ENCODE data around the gene HMCES.
"Not testable (repeated sequence)": the region's sequence is repeated elsewhere in the genome, so short reads cannot be mapped to it uniquely, and the experiment has no call there.

HMCES gene

DNA sequence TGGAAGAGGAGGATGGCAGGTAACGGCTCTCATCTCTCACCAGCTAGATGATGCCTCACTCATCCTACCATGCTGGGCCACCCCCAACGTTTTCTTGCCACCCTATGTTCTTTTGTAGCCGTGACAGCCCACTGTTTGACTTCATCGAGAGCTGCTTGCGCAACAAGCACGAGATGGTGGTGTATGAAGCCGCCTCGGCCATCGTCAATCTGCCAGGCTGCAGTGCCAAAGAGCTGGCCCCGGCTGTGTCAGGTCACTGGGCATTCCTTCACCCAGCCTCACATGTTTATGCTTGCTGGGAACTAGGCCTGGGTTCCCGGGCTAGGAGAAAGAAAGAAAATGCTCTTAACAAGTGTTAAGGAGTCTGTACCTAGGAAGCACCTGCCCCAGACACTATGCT lies 21.1 kb upstream of the HMCES start:
- ATAC-seq (no peak), DNase-seq (no peak)

DNA sequence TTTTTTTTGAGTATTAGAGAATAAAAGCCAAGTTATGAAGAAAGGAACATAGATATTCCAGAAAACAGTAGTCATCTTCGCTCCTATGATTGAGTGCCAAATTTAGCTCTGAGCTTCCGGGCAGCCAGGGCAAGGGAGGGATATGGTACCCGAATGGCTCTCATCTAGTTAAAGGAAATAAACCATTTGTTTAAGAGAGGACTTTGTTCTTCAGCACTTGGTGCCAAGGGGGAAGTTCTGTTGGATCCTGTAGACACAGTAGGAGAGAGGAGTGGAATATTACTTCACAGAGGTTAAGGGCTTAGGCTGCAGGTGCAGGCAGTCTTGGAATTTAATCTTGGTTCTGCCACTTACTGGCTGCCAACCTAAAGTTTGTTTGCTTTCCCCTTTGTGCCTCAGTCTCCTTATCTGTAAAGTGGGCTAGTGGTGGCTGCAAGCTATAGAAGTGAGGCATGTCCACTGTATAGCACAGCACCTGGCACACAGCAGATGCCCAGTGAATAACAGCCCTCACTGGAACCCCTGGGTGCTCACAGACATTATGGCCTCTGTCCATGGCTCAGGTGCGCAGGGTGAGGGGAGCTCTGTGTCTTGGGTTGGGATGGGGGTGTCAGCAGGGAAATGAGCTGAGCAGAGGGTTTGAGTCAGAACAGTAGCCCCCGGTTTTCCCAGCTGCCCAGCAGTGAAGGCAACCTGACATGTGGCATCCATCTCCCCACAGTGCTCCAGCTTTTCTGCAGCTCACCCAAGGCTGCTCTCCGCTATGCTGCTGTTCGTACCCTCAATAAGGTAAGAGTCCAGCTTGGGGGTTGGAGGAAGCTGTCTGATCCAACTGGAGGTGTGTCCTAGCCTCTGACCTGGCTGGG lies 18.8 kb upstream of the HMCES start:
- no peak for DNase-seq
- ATAC-seq: no peak

- ATAC-seq (no peak), DNase-seq (no peak)
Measured at GRCh38 chr3:129260606-129261005, 18.1 kb upstream of the HMCES start.

GRCh38 chr3:129261894-129262293 lies 16.8 kb upstream of the HMCES start:
- no peak for ATAC-seq
- DNase-seq: no peak

DNA sequence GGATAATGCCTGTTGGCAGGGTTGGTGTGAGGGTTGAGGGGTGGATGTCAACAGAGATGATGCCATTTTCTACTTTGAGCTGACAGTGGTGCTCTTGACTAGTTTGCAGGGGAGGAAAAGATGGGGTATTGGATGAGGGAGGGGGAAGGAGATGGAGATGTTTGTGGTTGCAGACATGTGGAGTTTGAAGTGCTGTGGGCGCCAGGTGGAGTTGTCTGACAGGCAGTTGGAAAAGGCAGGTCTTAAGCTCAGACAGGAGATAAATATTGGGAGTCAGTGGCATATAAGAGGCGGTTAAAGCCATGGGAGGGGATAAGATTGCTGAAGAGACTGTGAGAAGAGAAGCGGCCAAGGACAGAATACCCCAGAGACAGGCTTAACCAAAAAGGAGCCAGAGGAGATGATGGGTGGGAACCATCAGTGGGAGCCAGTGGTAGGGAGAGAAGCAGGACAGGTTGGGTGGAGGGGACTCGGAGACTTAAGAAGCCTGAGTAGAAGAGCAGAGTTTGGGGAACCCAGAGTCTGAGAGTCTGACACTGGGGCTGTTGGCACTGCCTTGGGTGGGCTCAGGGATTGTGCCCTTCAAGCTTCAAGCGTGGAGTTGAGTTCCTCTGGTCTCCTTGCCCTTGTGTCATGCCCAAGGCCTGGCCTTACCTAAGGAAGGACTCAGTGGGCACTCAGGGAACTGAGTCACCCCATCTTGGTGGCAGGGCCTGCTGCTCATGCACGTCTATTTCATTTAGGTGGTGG lies 15.3 kb upstream of the HMCES start:
- DNase-seq (no peak), ATAC-seq (no peak)

DNA sequence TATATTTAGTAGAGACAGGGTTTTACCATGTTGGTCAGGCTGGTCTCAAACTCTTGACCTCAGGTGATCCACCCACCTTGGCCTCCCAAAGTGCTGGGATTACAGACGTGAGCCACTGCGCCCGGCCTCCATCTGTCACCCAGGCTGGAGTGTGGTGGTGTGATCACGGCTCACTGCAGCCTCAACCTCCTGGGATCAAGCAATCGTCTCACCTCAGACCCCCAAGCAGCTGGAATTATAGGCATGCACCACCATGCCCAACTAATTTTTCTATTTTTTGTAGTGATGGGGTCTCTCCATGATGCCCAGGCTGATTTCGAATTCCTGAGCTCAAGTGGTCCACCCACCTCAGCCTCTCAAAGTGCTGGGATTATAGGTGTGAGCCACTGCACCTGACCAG lies 13.7 kb upstream of the HMCES start:
- not testable (repeated sequence) for ATAC-seq, DNase-seq

DNA sequence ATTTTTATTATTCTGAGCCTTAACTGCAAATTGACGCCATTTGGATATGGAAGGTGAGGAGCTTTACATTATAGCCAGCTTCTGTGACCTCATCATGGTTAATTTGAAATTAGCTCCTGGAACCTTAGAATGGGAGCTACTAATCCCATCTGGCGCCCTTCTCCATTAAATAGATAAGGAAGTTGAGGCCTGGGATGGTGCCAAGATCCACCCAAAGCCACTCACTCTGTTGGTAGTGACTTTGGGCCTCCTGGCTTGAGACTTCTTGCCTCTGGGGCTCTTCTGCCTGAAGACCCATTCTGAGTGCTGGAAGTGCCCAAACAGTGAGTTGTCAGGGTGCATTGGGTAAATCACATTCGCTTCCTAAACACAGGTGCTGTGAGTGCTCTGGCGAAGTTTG lies 12.0 kb upstream of the HMCES start:
- DNase-seq (no peak), ATAC-seq (no peak)

- ATAC-seq (no peak), DNase-seq (no peak)
Measured at GRCh38 chr3:129268396-129268795, 10.3 kb upstream of the HMCES start.

DNA sequence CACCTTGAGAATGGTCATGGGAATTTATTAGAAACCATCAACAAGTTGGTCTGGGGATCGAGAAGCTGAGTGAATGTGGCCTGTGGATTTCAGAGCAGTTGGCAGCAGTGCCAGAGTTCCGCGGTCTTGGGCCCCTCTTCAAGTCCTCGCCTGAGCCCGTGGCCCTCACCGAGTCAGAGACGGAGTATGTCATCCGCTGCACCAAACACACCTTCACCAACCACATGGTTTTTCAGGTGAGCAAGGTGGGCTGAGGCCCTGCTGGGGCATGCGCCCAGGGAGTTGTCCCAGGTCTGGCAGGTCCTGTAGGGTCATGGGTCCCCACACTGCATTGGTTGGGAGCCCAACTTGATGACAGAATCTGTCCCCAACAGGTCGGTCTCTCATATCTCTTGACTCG lies 7.0 kb upstream of the HMCES start:
- ATAC-seq (no peak), DNase-seq (no peak)

- DNase-seq: peak; percentile 41
- peak; percentile 33 for ATAC-seq
Measured at GRCh38 chr3:129276385-129276784, 2.3 kb upstream of the HMCES start.

DNA sequence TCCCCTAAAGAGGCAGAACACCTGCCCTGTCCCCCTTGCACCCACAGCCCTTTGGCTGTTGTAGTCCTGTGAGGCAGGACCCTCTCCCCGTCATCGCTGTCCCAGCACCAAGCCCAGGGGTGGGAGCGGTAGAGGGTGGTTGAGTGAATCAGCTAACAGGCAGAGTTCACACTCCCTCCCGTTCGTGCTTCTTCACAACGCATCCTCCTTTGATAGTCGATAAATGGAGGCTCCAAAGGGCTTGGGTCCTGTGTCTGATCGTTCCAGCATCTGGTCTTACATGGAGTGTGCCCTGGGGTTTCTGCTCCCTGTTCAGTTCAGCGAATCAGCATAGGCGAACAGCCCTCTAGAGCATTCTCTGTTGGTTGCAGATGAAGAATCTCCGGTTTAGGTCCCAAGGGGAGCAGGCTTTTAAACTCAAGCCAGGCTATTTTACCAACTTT lies 820 bp upstream of the HMCES start:
- DNase-seq (peak; percentile 16), ATAC-seq (no peak)

- peak; percentile 72 for DNase-seq
- ATAC-seq: peak; percentile 43
Measured at GRCh38 chr3:129278966-129279906, 566 bp downstream of the HMCES start.

DNA sequence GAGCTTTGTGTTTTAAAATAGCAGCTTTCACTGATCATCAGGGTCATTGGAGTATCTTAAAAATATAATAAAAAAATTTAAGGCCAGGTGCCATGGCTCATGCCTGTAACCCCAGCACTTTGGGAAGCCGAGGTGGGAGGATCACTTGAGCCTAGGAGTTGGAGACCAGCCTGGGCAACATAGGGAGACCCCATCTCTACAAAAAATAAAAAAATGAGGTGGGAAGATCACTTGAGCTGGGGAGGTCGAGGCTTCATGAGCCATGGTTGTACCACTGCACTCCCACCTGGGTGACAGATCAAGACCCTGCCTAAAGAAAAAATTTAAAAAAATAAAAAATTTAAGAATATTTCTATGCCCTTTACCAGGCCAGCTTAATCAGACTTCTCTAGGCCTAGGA lies 1.5 kb downstream of the HMCES start:
- no peak for DNase-seq
- ATAC-seq: no peak

GRCh38 chr3:129281726-129282125 lies 3.1 kb downstream of the HMCES start:
- DNase-seq (no peak), ATAC-seq (no peak)

- ATAC-seq: peak; percentile 72
- DNase-seq: peak; percentile 21
Measured at GRCh38 chr3:129282727-129283327, 4.2 kb downstream of the HMCES start.

- ATAC-seq (no peak), DNase-seq (no peak)
Measured at GRCh38 chr3:129286081-129286480, 7.4 kb downstream of the HMCES start.

DNA sequence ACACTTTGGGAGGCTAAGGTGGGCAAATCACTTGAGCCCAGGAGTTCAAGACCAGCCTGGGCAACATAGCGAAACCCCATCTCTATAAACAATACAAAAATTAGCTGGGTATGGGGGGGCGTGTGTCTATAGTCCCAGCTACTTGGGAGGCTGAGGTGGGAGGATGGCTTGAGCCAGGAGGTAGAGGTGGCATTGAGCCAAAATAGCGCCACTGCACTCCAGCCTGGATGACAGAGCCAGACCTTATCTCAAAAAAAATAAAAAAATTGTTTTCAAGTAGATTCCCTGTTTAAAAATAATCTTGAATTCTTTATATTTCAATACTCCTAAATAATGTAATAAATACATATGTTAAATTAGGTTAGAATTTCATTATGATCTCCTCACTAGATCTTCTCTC lies 9.8 kb downstream of the HMCES start:
- DNase-seq (no peak), ATAC-seq (no peak)

- ATAC-seq: peak; percentile 77
- DNase-seq: no peak
Measured at GRCh38 chr3:129289201-129289921, 10.7 kb downstream of the HMCES start.

GRCh38 chr3:129291236-129291886 lies 12.7 kb downstream of the HMCES start:
- ATAC-seq (no peak), DNase-seq (no peak)

DNA sequence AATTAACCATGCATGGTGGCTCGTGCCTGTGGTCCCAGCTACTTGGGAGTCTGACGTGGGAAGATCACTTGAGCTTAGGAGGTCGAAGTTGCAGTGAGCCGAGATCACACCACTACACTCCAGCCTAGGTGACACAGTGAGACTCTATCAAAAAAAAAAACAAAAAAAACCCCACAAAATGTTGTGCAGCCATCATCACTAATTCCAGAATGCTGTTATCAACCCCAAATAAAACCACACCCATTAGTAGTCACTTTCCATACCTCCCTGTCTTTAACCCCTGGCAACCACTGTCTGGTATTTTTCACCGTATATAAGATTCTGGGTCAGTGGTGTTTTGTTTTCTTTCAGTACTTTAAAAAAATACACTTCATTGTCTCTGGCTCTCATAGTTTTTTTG lies 16.6 kb downstream of the HMCES start:
- DNase-seq (no peak), ATAC-seq (peak; percentile 19)
